ENCODE measurements around the gene CUL2.

CUL2 gene

GRCh38 chr10:35090162-35090954 is at the start of gene CUL2:
Gene CUL2, minus strand, starts transcription at chr10:35090341. Its CDS starts 19,024 bp downstream, at chr10:35071317.
- Histone ChIP-seq H3K27ac (peak within 1 kb of the TSS; percentile 95), H3K9me3 (peaks cover 19% of the 10 kb centered on the region), H4K20me1 (peaks cover 22% of the 10 kb centered on the region), H3K27me3 (no peaks in the 10 kb centered on the region), H3K4me3 (peak within 1 kb of the TSS; percentile 89), H3K36me3 (peaks cover 19% of the 10 kb centered on the region), H3K9ac (peak within 1 kb of the TSS; percentile 93), H3K4me2 (peak within 1 kb of the TSS; percentile 77), H3K4me1 (peaks cover 26% of the 10 kb centered on the region)
- peak; percentile 94 for TF ChIP-seq Cebpa-rat (IDR thresholded peaks at IDR 0.05)

- no peak overlapping the region for H3K27ac ChIP-seq
- H3K4me1 ChIP-seq: peaks cover 17% of the 10 kb centered on the region
- no peak for TF ChIP-seq Cebpa-rat (IDR thresholded peaks at IDR 0.05)
- no peaks in the 10 kb centered on the region for H3K27me3 ChIP-seq
- H3K36me3 ChIP-seq: no peaks in the 10 kb centered on the region
- no peak overlapping the region for H3K9ac ChIP-seq
- no peaks in the 10 kb centered on the region for H3K9me3 ChIP-seq
- peak overlapping the region; percentile 41 for H3K4me2 ChIP-seq
- no peaks in the 10 kb centered on the region for H4K20me1 ChIP-seq
- no peak overlapping the region for H3K4me3 ChIP-seq
Observed at GRCh38 chr10:35136263-35136815, 46.2 kb upstream of the CUL2 start.

GRCh38 chr10:35135861-35136260 is 45.7 kb upstream of the CUL2 start:
- Histone ChIP-seq H3K4me1 (peaks cover 17% of the 10 kb centered on the region), H3K9me3 (no peaks in the 10 kb centered on the region), H3K4me3 (no peak overlapping the region), H4K20me1 (no peaks in the 10 kb centered on the region), H3K36me3 (no peaks in the 10 kb centered on the region), H3K27ac (no peak overlapping the region), H3K27me3 (no peaks in the 10 kb centered on the region), H3K9ac (no peak overlapping the region), H3K4me2 (peak overlapping the region; percentile 41)
- TF ChIP-seq Cebpa-rat (IDR thresholded peaks at IDR 0.05): no peak

- H3K4me2 ChIP-seq: no peak overlapping the region
- H3K9ac ChIP-seq: no peak overlapping the region
- no peak overlapping the region for H3K27ac ChIP-seq
- no peak for TF ChIP-seq Cebpa-rat (IDR thresholded peaks at IDR 0.05)
- no peak overlapping the region for H3K4me3 ChIP-seq
- H3K36me3 ChIP-seq: no peaks in the 10 kb centered on the region
- H3K9me3 ChIP-seq: no peaks in the 10 kb centered on the region
- H3K27me3 ChIP-seq: no peaks in the 10 kb centered on the region
- H3K4me1 ChIP-seq: peaks cover 20% of the 10 kb centered on the region
- no peaks in the 10 kb centered on the region for H4K20me1 ChIP-seq
Observed at GRCh38 chr10:35133586-35133985, 43.4 kb upstream of the CUL2 start.

GRCh38 chr10:35132727-35133126 is 42.6 kb upstream of the CUL2 start:
- Histone ChIP-seq H3K4me1 (peaks cover 28% of the 10 kb centered on the region), H3K9me3 (no peaks in the 10 kb centered on the region), H3K36me3 (no peaks in the 10 kb centered on the region), H4K20me1 (no peaks in the 10 kb centered on the region), H3K27ac (no peak overlapping the region), H3K27me3 (no peaks in the 10 kb centered on the region), H3K4me2 (no peak overlapping the region), H3K4me3 (no peak overlapping the region), H3K9ac (no peak overlapping the region)
- no peak for TF ChIP-seq Cebpa-rat (IDR thresholded peaks at IDR 0.05)

GRCh38 chr10:35130663-35131062 is 40.5 kb upstream of the CUL2 start:
- Histone ChIP-seq H4K20me1 (no peaks in the 10 kb centered on the region), H3K4me3 (no peak overlapping the region), H3K9ac (no peak overlapping the region), H3K4me1 (peaks cover 26% of the 10 kb centered on the region), H3K36me3 (no peaks in the 10 kb centered on the region), H3K27ac (no peak overlapping the region), H3K9me3 (no peaks in the 10 kb centered on the region), H3K4me2 (no peak overlapping the region), H3K27me3 (no peaks in the 10 kb centered on the region)
- no peak for TF ChIP-seq Cebpa-rat (IDR thresholded peaks at IDR 0.05)

GRCh38 chr10:35129185-35129674 is 39.1 kb upstream of the CUL2 start:
- Histone ChIP-seq H4K20me1 (no peaks in the 10 kb centered on the region), H3K4me1 (peaks cover 25% of the 10 kb centered on the region), H3K9ac (no peak overlapping the region), H3K9me3 (no peaks in the 10 kb centered on the region), H3K27me3 (no peaks in the 10 kb centered on the region), H3K36me3 (no peaks in the 10 kb centered on the region), H3K4me2 (no peak overlapping the region), H3K4me3 (no peak overlapping the region), H3K27ac (no peak overlapping the region)
- TF ChIP-seq Cebpa-rat (IDR thresholded peaks at IDR 0.05): no peak

GRCh38 chr10:35127289-35127891 is 37.2 kb upstream of the CUL2 start:
- Histone ChIP-seq H3K27ac (peak overlapping the region; percentile 98), H3K9me3 (no peaks in the 10 kb centered on the region), H3K4me2 (peak overlapping the region; percentile 80), H3K36me3 (no peaks in the 10 kb centered on the region), H3K27me3 (no peaks in the 10 kb centered on the region), H4K20me1 (no peaks in the 10 kb centered on the region), H3K4me3 (peak overlapping the region; percentile 93), H3K9ac (peak overlapping the region; percentile 96), H3K4me1 (peaks cover 25% of the 10 kb centered on the region)
- TF ChIP-seq Cebpa-rat (IDR thresholded peaks at IDR 0.05): no peak

- H3K9ac ChIP-seq: peak within 1 kb of the TSS; percentile 96
- no peaks in the 10 kb centered on the region for H4K20me1 ChIP-seq
- no peaks in the 10 kb centered on the region for H3K9me3 ChIP-seq
- H3K27me3 ChIP-seq: no peaks in the 10 kb centered on the region
- no peaks in the 10 kb centered on the region for H3K36me3 ChIP-seq
- H3K4me3 ChIP-seq: peak within 1 kb of the TSS; percentile 93
- TF ChIP-seq Cebpa-rat (IDR thresholded peaks at IDR 0.05): no peak
- peak within 1 kb of the TSS; percentile 92 for H3K4me2 ChIP-seq
- H3K27ac ChIP-seq: peak within 1 kb of the TSS; percentile 98
- peaks cover 18% of the 10 kb centered on the region for H3K4me1 ChIP-seq
Observed at GRCh38 chr10:35126530-35127288, 36.6 kb upstream of the CUL2 start, which contains the start of gene CREM. Gene CREM, plus strand, starts transcription at chr10:35126846. Its CDS starts 10,990 bp downstream, at chr10:35137836.
